ENCODE measurements around the gene IL1A.

The IL1A gene

GRCh38 chr2:112733871-112734270 is 50.4 kb downstream of the IL1A start:
- DNase-seq (ENCODE audit: low read depth): no peak
- H3K4me3 ChIP-seq (ENCODE audit: low read depth, low read length): no peak overlapping the region
- no peak for TF ChIP-seq CTCF (IDR thresholded peaks at IDR 0.05; ENCODE audit: insufficient read depth, low read depth, low read length, missing control alignments)

GRCh38 chr2:112733456-112733855 is 50.8 kb downstream of the IL1A start:
- DNase-seq (ENCODE audit: low read depth): no peak
- no peak overlapping the region for H3K4me3 ChIP-seq (ENCODE audit: low read depth, low read length)
- TF ChIP-seq CTCF (IDR thresholded peaks at IDR 0.05; ENCODE audit: insufficient read depth, low read depth, low read length, missing control alignments): no peak

- no peak for TF ChIP-seq CTCF (IDR thresholded peaks at IDR 0.05; ENCODE audit: insufficient read depth, low read depth, low read length, missing control alignments)
- no peak for DNase-seq (ENCODE audit: low read depth)
- H3K4me3 ChIP-seq (ENCODE audit: low read depth, low read length): no peak overlapping the region
Measured at GRCh38 chr2:112731479-112731878, 52.8 kb downstream of the IL1A start.

- DNase-seq (ENCODE audit: low read depth): no peak
- no peak overlapping the region for H3K4me3 ChIP-seq (ENCODE audit: low read depth, low read length)
Measured at GRCh38 chr2:112730791-112731190, 53.5 kb downstream of the IL1A start.

GRCh38 chr2:112730216-112730615 is 54.1 kb downstream of the IL1A start:
- TF ChIP-seq CTCF (IDR thresholded peaks at IDR 0.05; ENCODE audit: insufficient read depth, low read depth, low read length, missing control alignments): no peak
- H3K4me3 ChIP-seq (ENCODE audit: low read depth, low read length): no peak overlapping the region
- no peak for DNase-seq (ENCODE audit: low read depth)

More at GRCh38 chr2:112730791-112731190, 53.5 kb downstream of the IL1A start:
- no peak for TF ChIP-seq CTCF (IDR thresholded peaks at IDR 0.05; ENCODE audit: insufficient read depth, low read depth, low read length, missing control alignments)

GRCh38 chr2:112728378-112729175 is 55.7 kb downstream of the IL1A start:
- H3K4me3 ChIP-seq (ENCODE audit: low read depth, low read length): no peak overlapping the region
- no peak for TF ChIP-seq CTCF (IDR thresholded peaks at IDR 0.05; ENCODE audit: insufficient read depth, low read depth, low read length, missing control alignments)
- no peak for DNase-seq (ENCODE audit: low read depth)

GRCh38 chr2:112728029-112728362 is 56.3 kb downstream of the IL1A start:
- no peak overlapping the region for H3K4me3 ChIP-seq (ENCODE audit: low read depth, low read length)
- DNase-seq (ENCODE audit: low read depth): no peak
- no peak for TF ChIP-seq CTCF (IDR thresholded peaks at IDR 0.05; ENCODE audit: insufficient read depth, low read depth, low read length, missing control alignments)
